HCT116 (cell line): ENCODE measurements around the gene DNMT3A.

Experiments
- POLR2AphosphoS5 ChIP-seq: IDR thresholded peaks from 2 replicates; pipeline ENCODE4 v1.6.1; 2011; ENCODE audit warnings: mild to moderate bottlenecking, low read depth, low read length, moderate library complexity
- RAD21 ChIP-seq: IDR thresholded peaks from 2 replicates; pipeline ENCODE4 v1.6.1; 2012; ENCODE audit warnings: low read depth, mild to moderate bottlenecking
- TF ChIP-seq, protein P1 (sequence below): IDR thresholded peaks from 2 replicates; pipeline ENCODE4 v1.6.1; 2012

DNA sequence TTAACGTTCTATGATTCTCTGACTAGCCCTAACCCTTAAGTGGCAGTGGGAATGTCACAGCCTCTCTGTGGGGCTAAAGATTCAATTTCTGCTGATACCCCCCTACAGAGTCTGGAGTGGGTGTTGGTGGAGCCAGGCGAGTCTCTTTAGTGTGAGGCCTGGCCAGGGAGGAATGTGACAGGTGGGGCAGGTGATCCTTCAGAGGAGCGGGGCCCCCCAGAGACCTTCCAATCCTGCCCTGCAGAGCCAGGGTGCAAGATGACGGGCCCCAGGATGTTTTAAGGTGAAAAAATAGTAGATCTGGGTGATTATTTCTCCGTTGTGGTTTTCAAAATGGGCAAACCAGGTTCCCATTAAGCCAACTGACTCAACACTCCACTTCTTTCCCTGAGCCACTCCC lies 28.2 kb upstream of the DNMT3A start:
- TF ChIP-seq RAD21 (no peak), POLR2AphosphoS5 (no peak)
- TF ChIP-seq, protein P1, sequence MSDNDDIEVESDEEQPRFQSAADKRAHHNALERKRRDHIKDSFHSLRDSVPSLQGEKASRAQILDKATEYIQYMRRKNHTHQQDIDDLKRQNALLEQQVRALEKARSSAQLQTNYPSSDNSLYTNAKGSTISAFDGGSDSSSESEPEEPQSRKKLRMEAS = no peak
